ENCODE data around the gene CRISP3. TPM values are rescaled to one million over a fixed set of nuclear protein-coding genes. Genes with fewer than 3 reads are reported as not detected.

CRISP3 gene
- total and polyA plus RNA-seq, 2 donors (not counting 1 experiment from before 2014, with no cell fraction given): not detected

DNA sequence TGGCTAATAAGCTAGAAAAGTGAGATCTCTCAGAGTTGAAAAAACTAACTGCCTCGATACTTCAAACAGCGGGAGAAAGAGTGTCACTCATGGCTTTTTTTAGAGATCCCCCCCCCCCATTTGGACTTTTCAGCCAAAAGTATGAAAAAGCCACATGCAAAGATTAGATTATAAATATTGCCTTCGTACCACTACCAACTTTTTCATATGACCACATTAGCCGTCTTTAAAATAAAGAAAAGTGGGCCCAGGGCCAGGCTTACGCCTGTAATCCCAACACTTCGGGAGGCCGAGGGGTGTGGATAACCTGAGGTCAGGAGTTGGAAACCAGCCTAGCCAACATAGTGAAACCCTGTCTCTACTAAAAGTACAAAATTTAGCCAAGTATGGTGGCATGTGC, 38.5 kb upstream of the CRISP3 start:
- POLR2A ChIA-PET: no interaction called here
- Histone ChIP-seq H3K27me3 (replicated peaks in 1 of 4; ENCODE audit: control extremely low read depth in 1 of 4, control insufficient read depth in 3 of 4, insufficient read depth in 4 of 4, low read length in 3 of 4) (no peaks in the 10 kb centered on the region), H3K36me3 (replicated peaks in 1 of 2; ENCODE audit: control extremely low read depth in 1 of 2, control insufficient read depth in 1 of 2, extremely low read depth in 1 of 2, insufficient read depth in 2 of 2, low read length in 1 of 2) (no peaks in the 10 kb centered on the region), H3K9me3 (ENCODE audit: control extremely low read depth in 1 of 3, control insufficient read depth in 2 of 3, insufficient read depth in 1 of 3, low read length in 2 of 3) (no peaks in the 10 kb centered on the region), H3K4me1 (ENCODE audit: control insufficient read depth in 2 of 2, insufficient read depth in 2 of 2, low read length in 2 of 2) (no peaks in the 10 kb centered on the region), H2AFZ (ENCODE audit: insufficient read depth, low read depth, low read length, poor library complexity, severe bottlenecking) (no peak overlapping the region), H3K4me2 (replicated peaks; ENCODE audit: low read depth, low read length, poor library complexity, severe bottlenecking) (no peak overlapping the region), H3K79me2 (ENCODE audit: control insufficient read depth, insufficient read depth, low read length) (no peaks in the 10 kb centered on the region), H3K4me3 (ENCODE audit: control extremely low read depth in 1 of 5, extremely low read depth in 1 of 5, insufficient read depth in 1 of 5, low read depth in 2 of 5, low read length in 4 of 5) (no peak overlapping the region), H3K27ac (ENCODE audit: low read length in 2 of 2) (no peak overlapping the region), H3K9ac (ENCODE audit: low read length) (no peak overlapping the region), H4K20me1 (ENCODE audit: control insufficient read depth, insufficient read depth, low read length, poor library complexity, severe bottlenecking) (no peaks in the 10 kb centered on the region)
- no peaks in the 10 kb centered on the region for H3K27me3 Mint-ChIP-seq
- WGBS (ENCODE audit: insufficient coverage): 100% methylated on average over 1 of the region's 7 CpGs
- ATAC-seq (ENCODE audit: low read depth): no peak
- H3K9me3 Mint-ChIP-seq (ENCODE audit: insufficient read depth): peaks cover 1% of the 10 kb centered on the region
- H3K4me3 Mint-ChIP-seq: no peak overlapping the region
- TF ChIP-seq, protein P1, sequence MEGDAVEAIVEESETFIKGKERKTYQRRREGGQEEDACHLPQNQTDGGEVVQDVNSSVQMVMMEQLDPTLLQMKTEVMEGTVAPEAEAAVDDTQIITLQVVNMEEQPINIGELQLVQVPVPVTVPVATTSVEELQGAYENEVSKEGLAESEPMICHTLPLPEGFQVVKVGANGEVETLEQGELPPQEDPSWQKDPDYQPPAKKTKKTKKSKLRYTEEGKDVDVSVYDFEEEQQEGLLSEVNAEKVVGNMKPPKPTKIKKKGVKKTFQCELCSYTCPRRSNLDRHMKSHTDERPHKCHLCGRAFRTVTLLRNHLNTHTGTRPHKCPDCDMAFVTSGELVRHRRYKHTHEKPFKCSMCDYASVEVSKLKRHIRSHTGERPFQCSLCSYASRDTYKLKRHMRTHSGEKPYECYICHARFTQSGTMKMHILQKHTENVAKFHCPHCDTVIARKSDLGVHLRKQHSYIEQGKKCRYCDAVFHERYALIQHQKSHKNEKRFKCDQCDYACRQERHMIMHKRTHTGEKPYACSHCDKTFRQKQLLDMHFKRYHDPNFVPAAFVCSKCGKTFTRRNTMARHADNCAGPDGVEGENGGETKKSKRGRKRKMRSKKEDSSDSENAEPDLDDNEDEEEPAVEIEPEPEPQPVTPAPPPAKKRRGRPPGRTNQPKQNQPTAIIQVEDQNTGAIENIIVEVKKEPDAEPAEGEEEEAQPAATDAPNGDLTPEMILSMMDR (IDR thresholded peaks at IDR 0.05): no peak
- TF ChIP-seq EZH2 (IDR thresholded peaks at IDR 0.05; ENCODE audit: borderline replicate concordance, insufficient read depth, low read depth, low read length, poor library complexity, severe bottlenecking): no peak
- CTCF ChIA-PET: no interaction called here
- no peak for DNase-seq
- intact Hi-C loops (cut with micrococcal nuclease): no loop called here
- H3K4me1 Mint-ChIP-seq: no peaks in the 10 kb centered on the region
- no peak overlapping the region for H3K27ac Mint-ChIP-seq

DNA sequence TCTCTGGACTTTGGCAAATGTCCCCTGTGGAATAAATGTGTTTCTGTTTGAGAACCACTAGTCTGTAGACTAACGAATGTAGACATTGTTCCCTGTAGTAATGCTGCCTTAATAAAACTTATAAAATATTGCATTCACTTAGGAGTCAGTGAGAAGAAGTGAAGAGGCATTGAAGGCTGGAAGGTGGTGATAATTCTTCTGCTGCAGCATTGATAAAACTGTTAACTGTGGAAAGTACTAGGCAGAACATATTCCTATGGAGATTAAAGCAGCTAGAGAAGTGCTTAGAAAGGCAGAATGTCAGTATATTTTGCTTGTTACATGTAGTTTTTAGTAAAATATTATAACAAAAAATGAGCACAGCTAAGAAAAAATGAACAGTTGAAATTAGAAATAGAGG, 38.1 kb upstream of the CRISP3 start:
- no peaks in the 10 kb centered on the region for H3K4me1 Mint-ChIP-seq
- ATAC-seq (ENCODE audit: low read depth) (no peak), DNase-seq (no peak)
- Histone ChIP-seq H4K20me1 (ENCODE audit: control insufficient read depth, insufficient read depth, low read length, poor library complexity, severe bottlenecking) (no peaks in the 10 kb centered on the region), H3K4me3 (ENCODE audit: control extremely low read depth in 1 of 5, extremely low read depth in 1 of 5, insufficient read depth in 1 of 5, low read depth in 2 of 5, low read length in 4 of 5) (no peak overlapping the region), H3K4me2 (replicated peaks; ENCODE audit: low read depth, low read length, poor library complexity, severe bottlenecking) (no peak overlapping the region), H3K27me3 (replicated peaks in 1 of 4; ENCODE audit: control extremely low read depth in 1 of 4, control insufficient read depth in 3 of 4, insufficient read depth in 4 of 4, low read length in 3 of 4) (no peaks in the 10 kb centered on the region), H3K79me2 (ENCODE audit: control insufficient read depth, insufficient read depth, low read length) (no peaks in the 10 kb centered on the region), H2AFZ (ENCODE audit: insufficient read depth, low read depth, low read length, poor library complexity, severe bottlenecking) (no peak overlapping the region), H3K9me3 (ENCODE audit: control extremely low read depth in 1 of 3, control insufficient read depth in 2 of 3, insufficient read depth in 1 of 3, low read length in 2 of 3) (no peaks in the 10 kb centered on the region), H3K27ac (ENCODE audit: low read length in 2 of 2) (no peak overlapping the region), H3K36me3 (replicated peaks in 1 of 2; ENCODE audit: control extremely low read depth in 1 of 2, control insufficient read depth in 1 of 2, extremely low read depth in 1 of 2, insufficient read depth in 2 of 2, low read length in 1 of 2) (no peaks in the 10 kb centered on the region), H3K4me1 (ENCODE audit: control insufficient read depth in 2 of 2, insufficient read depth in 2 of 2, low read length in 2 of 2) (no peaks in the 10 kb centered on the region), H3K9ac (ENCODE audit: low read length) (no peak overlapping the region)
- H3K9me3 Mint-ChIP-seq (ENCODE audit: insufficient read depth): no peaks in the 10 kb centered on the region
- no peak overlapping the region for H3K27ac Mint-ChIP-seq
- ChIA-PET CTCF (no interaction called here), POLR2A (no interaction called here)
- no peak overlapping the region for H3K4me3 Mint-ChIP-seq
- no CpG with 5 or more reads among the region's 1 CpG for WGBS (ENCODE audit: insufficient coverage)
- intact Hi-C loops (cut with micrococcal nuclease): no loop called here
- no peaks in the 10 kb centered on the region for H3K27me3 Mint-ChIP-seq
- no peak for TF ChIP-seq EZH2 (IDR thresholded peaks at IDR 0.05; ENCODE audit: borderline replicate concordance, insufficient read depth, low read depth, low read length, poor library complexity, severe bottlenecking)
- TF ChIP-seq, protein P1 (IDR thresholded peaks at IDR 0.05): no peak

Measured in B cell (primary cell).